OCI-LY3 (cell line): ENCODE measurements around the gene SMYD2.
A peak's percentile ranks its signal among the peaks of the same experiment; 100 is the strongest.

Experiments used
- H2AFZ ChIP-seq: fragments of 200-600, 300-600 bp; shearing (Covaris generic); 2 replicates; pipeline ENCODE4 v1.6.0; 2014; ENCODE audit warnings: antibody characterized with exemption, low read depth, low read length
- H3K27ac ChIP-seq: fragments of 200-600, 300-600 bp; sonication (generic); 2 replicates; pipeline ENCODE4 v1.5.1; 2014; ENCODE audit warnings: mild to moderate bottlenecking, low read length, moderate library complexity, mixed read lengths
- H3K27me3 ChIP-seq: fragments of 200-600, 300-600 bp; sonication (generic); 2 replicates; pipeline ENCODE4 v1.6.1; 2014; ENCODE audit warnings: low read depth, low read length, mixed read lengths
- H3K36me3 ChIP-seq: fragments of 200-600, 300-600 bp; sonication (generic); replicated peaks from 2 replicates; pipeline ENCODE3; 2014; ENCODE audit warnings: low read depth, low read length, mixed read lengths
- H3K4me1 ChIP-seq: fragments of 300-600, 200-600 bp; sonication (generic); 2 replicates; pipeline ENCODE4 v1.6.1; 2014; ENCODE audit warnings: low read length, mixed read lengths
- H3K4me2 ChIP-seq: fragments of 200-600, 300-600 bp; sonication (generic); 2 replicates; pipeline ENCODE4 v1.6.1; 2014; ENCODE audit warnings: low read length, mixed read lengths
- H3K4me3 ChIP-seq: fragments of 300-600, 200-600 bp; sonication (generic); 2 replicates; pipeline ENCODE4 v1.5.1; 2014; ENCODE audit warnings: antibody characterized with exemption, mild to moderate bottlenecking, low read length, moderate library complexity
- H3K79me2 ChIP-seq: fragments of 300-600, 200-600 bp; shearing (Covaris generic); 2 replicates; pipeline ENCODE4 v1.6.1; 2014; ENCODE audit warnings: mild to moderate bottlenecking, low read length, mixed read lengths
- H3K9ac ChIP-seq: fragments of 300-600, 200-600 bp; shearing (Covaris generic); 2 replicates; pipeline ENCODE4 v1.6.0; 2014; ENCODE audit warnings: mild to moderate bottlenecking, low read length, moderate library complexity
- H3K9me3 ChIP-seq: fragments of 200-600, 300-600 bp; shearing (Covaris generic); 2 replicates; pipeline ENCODE4 v1.6.1; 2014; ENCODE audit warnings: low read length, mixed read lengths; ENCODE audit not compliant: insufficient read depth
- H4K20me1 ChIP-seq: fragments of 200-600, 300-600 bp; sonication (generic); 2 replicates; pipeline ENCODE4 v1.6.1; 2016; ENCODE audit warnings: low read length, mixed read lengths; ENCODE audit not compliant: insufficient read depth
- CTCF ChIP-seq: fragments of 200-600, 300-600 bp; sonication (generic); IDR thresholded peaks from 2 replicates; pipeline ENCODE4 v1.5.1; 2014; ENCODE audit warnings: antibody characterized with exemption, low read length, low read depth
- EZH2phosphoT487 ChIP-seq: fragments of 200-600 bp; shearing (Covaris generic); IDR thresholded peaks from 2 replicates; pipeline ENCODE4 v1.6.1; 2018; ENCODE audit warnings: antibody characterized with exemption, mixed run types, low read depth

The SMYD2 gene

DNA sequence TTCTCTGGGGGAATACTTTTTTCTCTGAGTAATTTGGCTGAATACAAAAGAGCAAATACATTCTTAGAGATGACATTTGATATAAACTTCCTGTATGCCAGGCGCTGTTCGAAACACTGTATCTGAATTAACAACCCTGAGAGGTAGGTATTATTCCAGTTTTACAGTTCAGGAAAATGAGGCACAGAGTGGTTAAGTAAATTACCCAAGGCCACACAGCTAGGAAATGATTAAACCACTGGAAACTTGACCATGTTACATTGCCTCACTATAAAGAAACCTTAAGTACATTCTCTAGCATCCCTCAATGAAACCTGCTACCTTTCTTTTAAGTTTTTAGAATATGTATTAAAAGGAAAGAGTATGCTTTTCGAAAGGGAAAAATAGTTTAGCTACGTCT is 54.6 kb downstream of the SMYD2 start:
- H3K4me3 ChIP-seq: no peak overlapping the region
- H3K4me1 ChIP-seq: peaks cover 20% of the 10 kb centered on the region
- no peaks in the 10 kb centered on the region for H3K79me2 ChIP-seq
- H2AFZ ChIP-seq: no peak overlapping the region
- H3K36me3 ChIP-seq: peaks cover 27% of the 10 kb centered on the region
- TF ChIP-seq CTCF: no peak
- no peak for TF ChIP-seq EZH2phosphoT487
- H3K9ac ChIP-seq: no peak overlapping the region
- H3K9me3 ChIP-seq: no peaks in the 10 kb centered on the region
- H3K27me3 ChIP-seq: no peaks in the 10 kb centered on the region
- H3K27ac ChIP-seq: no peak overlapping the region
- peaks cover 4% of the 10 kb centered on the region for H4K20me1 ChIP-seq
- H3K4me2 ChIP-seq: no peak overlapping the region

- 0 out of 2 replicates have a peak overlapping the region, but pooled peaks have one; percentile 33 for H3K4me3 ChIP-seq
- no peaks in the 10 kb centered on the region for H3K27me3 ChIP-seq
- H3K4me1 ChIP-seq: peaks cover 20% of the 10 kb centered on the region
- H3K27ac ChIP-seq: no peak overlapping the region
- TF ChIP-seq CTCF (peak; percentile 27), EZH2phosphoT487 (no peak)
- peaks cover 4% of the 10 kb centered on the region for H4K20me1 ChIP-seq
- H3K4me2 ChIP-seq: peak overlapping the region; percentile 71
- H3K9ac ChIP-seq: no peak overlapping the region
- H3K36me3 ChIP-seq: peaks cover 27% of the 10 kb centered on the region
- no peaks in the 10 kb centered on the region for H3K9me3 ChIP-seq
- H2AFZ ChIP-seq: no peak overlapping the region
- H3K79me2 ChIP-seq: no peaks in the 10 kb centered on the region
These were observed 56.1 kb downstream of the SMYD2 start for GRCh38 chr1:214337015-214337414.

GRCh38 chr1:214337511-214337910 is 56.6 kb downstream of the SMYD2 start:
- peak overlapping the region; percentile 33 for H3K4me3 ChIP-seq
- H3K9ac ChIP-seq: no peak overlapping the region
- peak overlapping the region; percentile 71 for H3K4me2 ChIP-seq
- H3K27me3 ChIP-seq: no peaks in the 10 kb centered on the region
- no peaks in the 10 kb centered on the region for H3K9me3 ChIP-seq
- peaks cover 4% of the 10 kb centered on the region for H4K20me1 ChIP-seq
- peaks cover 27% of the 10 kb centered on the region for H3K36me3 ChIP-seq
- H3K4me1 ChIP-seq: peaks cover 20% of the 10 kb centered on the region
- H3K79me2 ChIP-seq: no peaks in the 10 kb centered on the region
- no peak for TF ChIP-seq CTCF
- H3K27ac ChIP-seq: no peak overlapping the region
- H2AFZ ChIP-seq: no peak overlapping the region

DNA sequence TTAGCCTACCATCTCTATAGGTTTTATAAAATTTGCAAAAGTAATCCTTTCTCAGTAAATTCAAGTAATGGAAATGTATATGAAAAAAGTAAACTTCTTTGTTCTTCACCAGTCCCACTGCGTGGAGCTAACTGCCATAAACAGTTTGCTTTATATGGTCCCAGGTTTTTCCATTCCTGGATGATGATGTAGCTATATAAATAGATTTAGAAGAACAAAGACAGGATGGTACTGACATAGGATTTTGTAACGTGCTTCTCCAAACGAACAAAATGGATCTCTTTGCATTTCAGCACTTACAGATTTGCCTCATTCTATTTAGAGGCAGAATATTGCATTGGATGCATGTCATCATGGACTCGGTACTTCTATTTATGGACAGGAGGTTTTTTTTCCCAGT is 57.3 kb downstream of the SMYD2 start:
- no peak overlapping the region for H3K9ac ChIP-seq
- H3K27me3 ChIP-seq: no peaks in the 10 kb centered on the region
- H3K4me2 ChIP-seq: peak overlapping the region; percentile 71
- H4K20me1 ChIP-seq: peaks cover 4% of the 10 kb centered on the region
- peaks cover 20% of the 10 kb centered on the region for H3K4me1 ChIP-seq
- H3K36me3 ChIP-seq: peaks cover 25% of the 10 kb centered on the region
- no peak for TF ChIP-seq EZH2phosphoT487
- TF ChIP-seq CTCF: no peak
- no peaks in the 10 kb centered on the region for H3K79me2 ChIP-seq
- H2AFZ ChIP-seq: no peak overlapping the region
- no peaks in the 10 kb centered on the region for H3K9me3 ChIP-seq
- no peak overlapping the region for H3K27ac ChIP-seq
- peak overlapping the region; percentile 33 for H3K4me3 ChIP-seq
